GM23338 (cell line): ENCODE data around the gene DIP2C. TPM values are rescaled to one million over a fixed set of nuclear protein-coding genes. Genes with fewer than 3 reads are reported as not detected.

Experiments used
- ATAC-seq: fragments of 200-7000 bp; cut with Tn5 transposase; 3 replicates; pipeline ENCODE4 v1.9.1; 2020
- DNase-seq: peaks from one replicate; pipeline ENCODE4 v3.0.0-alpha.2; 2015; ENCODE audit warnings: low spot score
- H2AFZ ChIP-seq: fragments of 200-600 bp; sonication (generic); 2 replicates; pipeline ENCODE4 v1.8.0; 2016; ENCODE audit warnings: antibody characterized with exemption, mild to moderate bottlenecking, moderate library complexity
- H3F3A ChIP-seq: fragments of 200-600 bp; sonication (generic); replicated peaks from 2 replicates; pipeline ENCODE4 v1.8.0; 2017; ENCODE audit warnings: antibody characterized with exemption, mixed run types, low read depth
- H3K27ac ChIP-seq: fragments of 200-600 bp; sonication (generic); 2 replicates; pipeline ENCODE4 v1.6.1; 2016; ENCODE audit warnings: low read depth
- H3K27me3 ChIP-seq: fragments of 200-600 bp; sonication (generic); 2 replicates; pipeline ENCODE4 v1.8.0; 2016; ENCODE audit warnings: mild to moderate bottlenecking, mixed run types, moderate library complexity; ENCODE audit not compliant: insufficient read depth
- H3K36me3 ChIP-seq: fragments of 200-600 bp; sonication (generic); 2 replicates; pipeline ENCODE4 v1.8.0; 2016; ENCODE audit warnings: mild to moderate bottlenecking; ENCODE audit not compliant: insufficient read depth
- H3K4me1 ChIP-seq: fragments of 200-600 bp; sonication (generic); 2 replicates; pipeline ENCODE4 v1.8.0; 2016; ENCODE audit warnings: mild to moderate bottlenecking, moderate library complexity; ENCODE audit not compliant: insufficient read depth
- H3K4me2 ChIP-seq: fragments of 200-600 bp; sonication (generic); 2 replicates; pipeline ENCODE4 v1.7.1; 2017; ENCODE audit warnings: mixed run types
- H3K4me3 ChIP-seq: fragments of 200-600 bp; sonication (generic); 2 replicates; pipeline ENCODE4 v1.6.1; 2016; ENCODE audit warnings: mixed run types
- H3K79me2 ChIP-seq: fragments of 200-600 bp; sonication (generic); replicated peaks from 2 replicates; pipeline ENCODE4 v1.8.0; 2017; ENCODE audit warnings: mild to moderate bottlenecking; ENCODE audit not compliant: insufficient read depth
- H3K9me2 ChIP-seq: fragments of 200-600 bp; sonication (generic); 2 replicates; pipeline ENCODE4 v1.8.0; 2017; ENCODE audit not compliant: insufficient read depth
- H4K20me1 ChIP-seq: fragments of 200-600 bp; sonication (generic); replicated peaks from 2 replicates; pipeline ENCODE4 v1.8.0; 2017; ENCODE audit warnings: mild to moderate bottlenecking; ENCODE audit not compliant: insufficient read depth
- H3K27ac Mint-ChIP-seq: 2 replicates; pipeline ENCODE4 v1.8.0; 2020; ENCODE audit warnings: inconsistent platforms, mild to moderate bottlenecking, moderate library complexity, mixed read lengths
- H3K27me3 Mint-ChIP-seq: 3 replicates; pipeline ENCODE4 v1.8.0; 2022; ENCODE audit warnings: low read depth, mild to moderate bottlenecking, moderate library complexity, mixed read lengths, inconsistent platforms; ENCODE audit not compliant: insufficient read depth, poor library complexity
- H3K36me3 Mint-ChIP-seq: 3 replicates; pipeline ENCODE4 v1.8.0; 2021; ENCODE audit warnings: low read depth, mild to moderate bottlenecking, inconsistent platforms, moderate library complexity, mixed read lengths
- H3K4me1 Mint-ChIP-seq: 3 replicates; pipeline ENCODE4 v1.8.0; 2020; ENCODE audit warnings: mild to moderate bottlenecking, inconsistent platforms, mixed read lengths
- H3K4me3 Mint-ChIP-seq: 3 replicates; pipeline ENCODE4 v1.8.0; 2021; ENCODE audit warnings: moderate library complexity, mild to moderate bottlenecking, inconsistent platforms, mixed read lengths
- H3K9me3 Mint-ChIP-seq: 3 replicates; pipeline ENCODE4 v1.8.0; 2020; ENCODE audit warnings: moderate library complexity, mild to moderate bottlenecking, inconsistent platforms, mixed read lengths
- CREB1 ChIP-seq: fragments of 250-450 bp; sonication (Bioruptor Pico); IDR thresholded peaks from 2 replicates; pipeline ENCODE4 v1.5.0; 2020; ENCODE audit warnings: low read depth, mild to moderate bottlenecking, moderate library complexity
- ETS1 ChIP-seq: IDR thresholded peaks from 2 replicates; pipeline ENCODE4 v1.6.1; 2016; ENCODE audit warnings: antibody characterized with exemption
- JUNB ChIP-seq: IDR thresholded peaks from one replicate; pipeline ENCODE4 v1.6.1; 2016; ENCODE audit warnings: antibody characterized with exemption; ENCODE audit not compliant: unreplicated experiment
- NANOG ChIP-seq: IDR thresholded peaks from 2 replicates; pipeline ENCODE4 v1.6.1; 2016; ENCODE audit warnings: antibody characterized with exemption, borderline replicate concordance
- POLR2AphosphoS5 ChIP-seq: IDR thresholded peaks from 2 replicates; pipeline ENCODE4 v1.6.1; 2016; ENCODE audit warnings: antibody characterized with exemption, low read depth
- STAT1 ChIP-seq: IDR thresholded peaks from one replicate; pipeline ENCODE4 v1.6.1; 2016; ENCODE audit warnings: antibody characterized with exemption; ENCODE audit not compliant: unreplicated experiment
- ZNF114 ChIP-seq: fragments of 250-450 bp; sonication (Bioruptor Pico); IDR thresholded peaks from 2 replicates; pipeline ENCODE4 v1.5.0; 2020; ENCODE audit warnings: mild to moderate bottlenecking, moderate library complexity
- ZNF331 ChIP-seq: fragments of 250-450 bp; sonication (Bioruptor Pico); IDR thresholded peaks from 2 replicates; pipeline ENCODE4 v1.5.0; 2020; ENCODE audit warnings: low read depth, mild to moderate bottlenecking, moderate library complexity
- ZNF462 ChIP-seq: fragments of 250-450 bp; sonication (Bioruptor Pico); IDR thresholded peaks from 2 replicates; pipeline ENCODE4 v1.5.0; 2020; ENCODE audit warnings: mild to moderate bottlenecking, moderate library complexity
- polyA plus RNA-seq: library from polyadenylated mRNA; unstranded; fragments of >200 nt; fragmentation: Nextera tagmentation; extraction: Ambion mirVana; gene quantifications from 2 replicates; pipeline ENCODE4 v1.2.1, GENCODE V29; 2016
- total RNA-seq: library from RNA; depleted of rRNA; stranded (reverse); fragments of >200 nt; shearing (Covaris generic); gene quantifications from 2 replicates; pipeline ENCODE4 v1.2.3, GENCODE V29; 2014
- TF ChIP-seq, protein P1 (sequence below): IDR thresholded peaks from one replicate; pipeline ENCODE4 v1.6.1; 2018; ENCODE audit warnings: antibody characterized with exemption; ENCODE audit not compliant: unreplicated experiment

Gene DIP2C
- total and polyA plus RNA-seq, 2 experiments from 2014 or later, result 5.1 to 7.7 TPM

DNA sequence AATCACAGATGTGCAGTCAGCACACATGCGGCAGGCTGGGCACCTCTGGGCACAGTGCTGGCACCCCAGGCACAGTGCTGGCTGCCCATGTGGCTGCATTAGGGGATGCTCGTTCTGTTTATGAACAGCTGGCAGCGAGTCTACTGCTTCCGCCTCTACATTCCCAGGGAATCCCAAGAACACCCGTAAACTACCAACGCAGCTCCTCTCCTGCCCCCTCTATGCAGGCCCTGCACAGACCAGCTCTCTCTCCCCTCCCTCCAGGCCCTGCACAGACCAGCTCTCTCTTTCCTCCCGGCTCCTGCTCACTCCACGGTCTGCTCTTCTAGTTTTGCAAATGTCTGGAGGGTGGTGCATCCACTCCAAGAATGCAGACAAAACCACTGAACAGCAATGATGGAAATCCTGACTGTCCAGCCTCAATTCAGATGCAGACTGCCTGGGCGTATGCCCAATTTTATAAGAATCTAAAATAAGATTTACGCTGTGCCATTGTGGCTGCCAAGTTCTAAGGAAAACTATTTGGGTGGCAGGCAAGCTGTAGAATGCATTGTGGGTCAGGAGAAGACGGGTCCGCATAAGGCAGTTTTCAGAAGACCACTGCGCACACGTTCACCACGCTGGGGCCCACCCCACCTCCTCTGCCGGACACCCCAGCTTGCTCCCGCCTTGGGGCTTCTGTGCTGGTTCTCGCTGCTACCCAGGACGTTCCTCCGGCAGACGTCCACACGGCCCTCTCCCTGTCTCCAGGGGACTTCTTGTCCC lies 319.6 kb downstream of the DIP2C start:
- DNase-seq (no peak), ATAC-seq (no peak)
- Mint-ChIP-seq H3K27me3 (peaks cover 10% of the 10 kb centered on the region), H3K4me1 (peaks cover 11% of the 10 kb centered on the region), H3K9me3 (no peaks in the 10 kb centered on the region), H3K27ac (no peak overlapping the region), H3K36me3 (no peaks in the 10 kb centered on the region; the same call in 1 of the 3 replicates), H3K4me3 (no peak overlapping the region)
- no peaks in the 10 kb centered on the region for H3K79me2 ChIP-seq
- no peak overlapping the region for H3K4me2 ChIP-seq
- H2AFZ ChIP-seq, result no peak overlapping the region
- no peaks in the 10 kb centered on the region for H3K36me3 ChIP-seq
- H3K27ac ChIP-seq, result no peak overlapping the region
- no peak overlapping the region for H3K4me3 ChIP-seq
- no peaks in the 10 kb centered on the region for H3K9me2 ChIP-seq
- no peaks in the 10 kb centered on the region for H3F3A ChIP-seq
- H3K27me3 ChIP-seq, result no peaks in the 10 kb centered on the region
- H3K4me1 ChIP-seq, result no peaks in the 10 kb centered on the region
- no peaks in the 10 kb centered on the region for H4K20me1 ChIP-seq
- TF ChIP-seq, protein P1, sequence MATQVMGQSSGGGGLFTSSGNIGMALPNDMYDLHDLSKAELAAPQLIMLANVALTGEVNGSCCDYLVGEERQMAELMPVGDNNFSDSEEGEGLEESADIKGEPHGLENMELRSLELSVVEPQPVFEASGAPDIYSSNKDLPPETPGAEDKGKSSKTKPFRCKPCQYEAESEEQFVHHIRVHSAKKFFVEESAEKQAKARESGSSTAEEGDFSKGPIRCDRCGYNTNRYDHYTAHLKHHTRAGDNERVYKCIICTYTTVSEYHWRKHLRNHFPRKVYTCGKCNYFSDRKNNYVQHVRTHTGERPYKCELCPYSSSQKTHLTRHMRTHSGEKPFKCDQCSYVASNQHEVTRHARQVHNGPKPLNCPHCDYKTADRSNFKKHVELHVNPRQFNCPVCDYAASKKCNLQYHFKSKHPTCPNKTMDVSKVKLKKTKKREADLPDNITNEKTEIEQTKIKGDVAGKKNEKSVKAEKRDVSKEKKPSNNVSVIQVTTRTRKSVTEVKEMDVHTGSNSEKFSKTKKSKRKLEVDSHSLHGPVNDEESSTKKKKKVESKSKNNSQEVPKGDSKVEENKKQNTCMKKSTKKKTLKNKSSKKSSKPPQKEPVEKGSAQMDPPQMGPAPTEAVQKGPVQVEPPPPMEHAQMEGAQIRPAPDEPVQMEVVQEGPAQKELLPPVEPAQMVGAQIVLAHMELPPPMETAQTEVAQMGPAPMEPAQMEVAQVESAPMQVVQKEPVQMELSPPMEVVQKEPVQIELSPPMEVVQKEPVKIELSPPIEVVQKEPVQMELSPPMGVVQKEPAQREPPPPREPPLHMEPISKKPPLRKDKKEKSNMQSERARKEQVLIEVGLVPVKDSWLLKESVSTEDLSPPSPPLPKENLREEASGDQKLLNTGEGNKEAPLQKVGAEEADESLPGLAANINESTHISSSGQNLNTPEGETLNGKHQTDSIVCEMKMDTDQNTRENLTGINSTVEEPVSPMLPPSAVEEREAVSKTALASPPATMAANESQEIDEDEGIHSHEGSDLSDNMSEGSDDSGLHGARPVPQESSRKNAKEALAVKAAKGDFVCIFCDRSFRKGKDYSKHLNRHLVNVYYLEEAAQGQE, result no peak
- TF ChIP-seq POLR2AphosphoS5 (no peak), ZNF331 (CRISPR knock-in tag) (no peak), JUNB (no peak), STAT1 (no peak), NANOG (no peak), ETS1 (no peak), CREB1 (CRISPR knock-in tag) (no peak)

- H3K27ac Mint-ChIP-seq, result no peak overlapping the region
- Histone ChIP-seq H3K27me3 (no peaks in the 10 kb centered on the region), H2AFZ (no peak overlapping the region), H3K9me2 (no peaks in the 10 kb centered on the region), H3K4me3 (no peak overlapping the region), H3K36me3 (no peaks in the 10 kb centered on the region), H3K79me2 (no peaks in the 10 kb centered on the region), H3K4me2 (no peak overlapping the region), H3K27ac (no peak overlapping the region), H4K20me1 (no peaks in the 10 kb centered on the region), H3K4me1 (no peaks in the 10 kb centered on the region), H3F3A (no peaks in the 10 kb centered on the region)
- peaks cover 10% of the 10 kb centered on the region for H3K27me3 Mint-ChIP-seq
- H3K9me3 Mint-ChIP-seq, result no peaks in the 10 kb centered on the region
- H3K36me3 Mint-ChIP-seq, result no peaks in the 10 kb centered on the region; the same call in 2 of the 3 replicates
- H3K4me3 Mint-ChIP-seq, result no peak overlapping the region
- DNase-seq, result no peak
- no peak for ATAC-seq
- H3K4me1 Mint-ChIP-seq, result peaks cover 11% of the 10 kb centered on the region
- TF ChIP-seq JUNB (no peak), POLR2AphosphoS5 (no peak), ZNF462 (CRISPR knock-in tag) (no peak), ZNF114 (CRISPR knock-in tag) (no peak)
These were observed 320.2 kb downstream of the DIP2C start for GRCh38 chr10:369221-369683.
